K562 (cell line): ENCODE results near the gene WLS. TPM values are rescaled to one million over a fixed set of nuclear protein-coding genes. Genes with fewer than 3 reads are reported as not detected.

Source experiments
- ATAC-seq: fragments of 200-7000 bp; cut with Tn5 transposase; 3 replicates; pipeline ENCODE4 v1.9.1; 2020; ENCODE audit warnings: moderate library complexity
- BruUV-seq: library from RNA; stranded (reverse); fragments of 400-500 nt; replicated peaks from 2 replicates; lab custom pipeline; 2021; lab: Mats Ljungman, UMichigan
- CTCF ChIA-PET: fragments of 300-600 bp; formaldehyde crosslinking; extraction: SDS; loops from one replicate; lab custom pipeline; 2021; ENCODE audit warnings: low intra/inter-chr PET ratio; lab: Yijun Ruan, JAX
- POLR2A ChIA-PET: fragments of 300-600, 350-650 bp; sonication (Branson Sonifier 250); formaldehyde crosslinking; extraction: SDS; loops from one replicate; lab custom pipeline; 2021; ENCODE audit warnings: antibody characterized with exemption, inconsistent platforms; lab: Yijun Ruan, JAX
- DNase-seq, 4 experiments: peaks; one replicate each; pipeline versions ENCODE4 v3.0.0 to v3.0.0-alpha.2; 2011 to 2018; ENCODE audit warnings: low spot score in 3 of 4, mixed read lengths in 3 of 4; ENCODE audit errors: extremely low read depth in 1 of 4
- FAIRE-seq: peaks from 2 replicates; lab custom pipeline; 2011; peaks lifted over from hg19 to GRCh38; lab: Jason Lieb, UNC
- H2AFZ ChIP-seq: 2 replicates; pipeline ENCODE4 v1.6.0; 2011; ENCODE audit warnings: low read depth, low read length, control low read depth, inconsistent platforms
- H3K27ac ChIP-seq: fragments of 200-600 bp; 3 replicates; pipeline ENCODE4 v1.8.0; 2011; ENCODE audit warnings: low read depth, mild to moderate bottlenecking, control low read depth, inconsistent platforms, low read length, moderate library complexity, mixed read lengths; ENCODE audit errors: extremely low read depth
- H3K27me3 ChIP-seq, 2 experiments: fragments of 300-600 bp in 1 of 2; 2 replicates in 1 of 2; 3 replicates in 1 of 2; pipeline versions ENCODE4 v1.6.0 to v1.8.0; 2011; ENCODE audit warnings: inconsistent platforms in 2 of 2, low read length in 2 of 2, mild to moderate bottlenecking in 1 of 2, mixed read lengths in 1 of 2, moderate library complexity in 1 of 2; ENCODE audit not compliant: control insufficient read depth in 2 of 2, insufficient read depth in 2 of 2
- H3K36me3 ChIP-seq: fragments of 300-600 bp; 3 replicates; pipeline ENCODE4 v1.8.0; 2011; ENCODE audit warnings: mild to moderate bottlenecking, low read length, inconsistent platforms; ENCODE audit not compliant: control insufficient read depth, insufficient read depth
- H3K4me1 ChIP-seq, 2 experiments: fragments of 200-600 bp in 1 of 2; replicated peaks in 1 of 2; 2 replicates in 1 of 2; 3 replicates in 1 of 2; pipeline versions ENCODE4 v1.5.1 to v1.8.0; 2011; ENCODE audit warnings: inconsistent platforms in 2 of 2, low read length in 2 of 2, mild to moderate bottlenecking in 1 of 2, mixed read lengths in 1 of 2, moderate library complexity in 1 of 2; ENCODE audit not compliant: control insufficient read depth in 2 of 2, insufficient read depth in 2 of 2
- H3K4me2 ChIP-seq: 2 replicates; pipeline ENCODE4 v1.6.1; 2011; ENCODE audit warnings: low read length, control low read depth, inconsistent platforms, mixed read lengths; ENCODE audit not compliant: insufficient read depth
- H3K4me3 ChIP-seq: fragments of 200-600 bp; sonication (generic), shearing (Covaris generic); 2 replicates; pipeline ENCODE4 v1.5.1; 2016; ENCODE audit warnings: control low read depth, inconsistent platforms
- H3K79me2 ChIP-seq: fragments of 200-600 bp; 3 replicates; pipeline ENCODE4 v1.8.0; 2011; ENCODE audit warnings: low read length, inconsistent platforms; ENCODE audit not compliant: control insufficient read depth, insufficient read depth
- H3K9ac ChIP-seq, 2 experiments: 2 replicates each; pipeline versions ENCODE4 v1.6.0 to v1.6.1; 2011; ENCODE audit warnings: low read depth in 2 of 2, low read length in 2 of 2, control low read depth in 1 of 2, inconsistent platforms in 1 of 2, mild to moderate bottlenecking in 1 of 2, mixed read lengths in 1 of 2; ENCODE audit not compliant: insufficient read depth in 1 of 2
- H3K9me1 ChIP-seq: one replicate; pipeline ENCODE4 v1.6.0; 2011; ENCODE audit warnings: inconsistent platforms, mild to moderate bottlenecking, low read length, moderate library complexity; ENCODE audit not compliant: control insufficient read depth, insufficient read depth
- H3K9me3 ChIP-seq: replicated peaks from 2 replicates; pipeline ENCODE4 v1.5.1; 2011; ENCODE audit warnings: low read depth, low read length, inconsistent platforms; ENCODE audit not compliant: control insufficient read depth, insufficient read depth
- H4K20me1 ChIP-seq: replicated peaks from 2 replicates; pipeline ENCODE4 v1.6.1; 2011; ENCODE audit warnings: low read length, inconsistent platforms, mixed read lengths; ENCODE audit not compliant: control insufficient read depth, insufficient read depth
- C11orf30 ChIP-seq: fragments of 450-650 bp; IDR thresholded peaks from 2 replicates; pipeline ENCODE4 v1.6.1; 2016; ENCODE audit warnings: low read depth, mild to moderate bottlenecking
- FOXO4 ChIP-seq: fragments of 450-650 bp; formaldehyde crosslinking; IDR thresholded peaks from 2 replicates; pipeline ENCODE4 v1.4.0; 2020; ENCODE audit warnings: mild to moderate bottlenecking, moderate library complexity
- MAFF ChIP-seq: IDR thresholded peaks from 2 replicates; pipeline ENCODE4 v1.6.1; 2012; ENCODE audit warnings: low read length, improper control_type of control experiment
- MAFG ChIP-seq: fragments of 450-650 bp; conservative IDR thresholded peaks from 2 replicates; pipeline ENCODE4 v1.6.1; 2016; ENCODE audit warnings: missing genetic modification characterization, missing compliant biosample characterization
- MYBL2 ChIP-seq, 2 experiments: fragments of 450-650 bp in 1 of 2; sonication (generic) in 1 of 2; formaldehyde crosslinking in 1 of 2; IDR thresholded peaks; 2 replicates each; pipeline versions ENCODE4 v1.6.1 to v1.8.1; 2017 to 2022; ENCODE audit warnings: borderline replicate concordance in 1 of 2, inconsistent platforms in 1 of 2, low read depth in 1 of 2, mild to moderate bottlenecking in 1 of 2, missing genetic modification reagents in 1 of 2, moderate library complexity in 1 of 2
- SFPQ ChIP-seq: fragments of 200-400 bp; formaldehyde crosslinking; IDR thresholded peaks from 2 replicates; pipeline ENCODE4 v1.6.1; 2017; ENCODE audit warnings: mild to moderate bottlenecking, low read depth, low read length, moderate library complexity
- SMARCE1 ChIP-seq: fragments of 450-650 bp; IDR thresholded peaks from 2 replicates; pipeline ENCODE4 v1.7.1; 2016; ENCODE audit warnings: mild to moderate bottlenecking
- SREBF1 ChIP-seq: fragments of 150-350 bp; IDR thresholded peaks from 2 replicates; pipeline ENCODE4 v1.6.1; 2014; ENCODE audit warnings: antibody characterized with exemption, low read depth, low read length, borderline replicate concordance
- TFAP4 ChIP-seq: sonication (generic); formaldehyde crosslinking; IDR thresholded peaks from 2 replicates; pipeline ENCODE4 v1.8.0; 2022; ENCODE audit warnings: missing genetic modification reagents, mild to moderate bottlenecking, moderate library complexity, borderline replicate concordance
- ZNF12 ChIP-seq: sonication (generic); formaldehyde crosslinking; IDR thresholded peaks from 2 replicates; pipeline ENCODE4 v1.4.0; 2020; ENCODE audit warnings: mild to moderate bottlenecking, missing genetic modification reagents
- ZNF316 ChIP-seq: fragments of 450-650 bp; IDR thresholded peaks from 2 replicates; pipeline ENCODE4 v1.6.1; 2016
- ZNF384 ChIP-seq: IDR thresholded peaks from 2 replicates; pipeline ENCODE4 v1.6.1; 2012; ENCODE audit warnings: low read depth, low read length, improper control_type of control experiment
- WGBS: fragments of 100-300 bp; shearing (Covaris generic); methylation state at CpG from one replicate; pipeline ENCODE4 v1.1.6; 2016; ENCODE audit warnings: low coverage, mixed read lengths; ENCODE audit not compliant: insufficient coverage; ENCODE audit errors: missing lambda C conversion rate; 5-methylcytosine and 5-hydroxymethylcytosine counted together
- in situ Hi-C: fragments of 300-500 bp; cut with MboI; formaldehyde crosslinking; loops from 4 replicates; pipeline ENCODE4 v1.15.0; 2018; ENCODE audit warnings: inconsistent platforms, mixed read lengths
- intact Hi-C: fragments of 100-400 bp; cut with micrococcal nuclease; formaldehyde crosslinking; loops from 2 replicates; pipeline ENCODE4 v1.14.2; 2022
- polyA plus RNA-seq, 8 experiments: library from polyadenylated mRNA; depleted of rRNA in 4 of 8; stranded (reverse) in 5 of 8; unstranded in 3 of 8; fragments of >200 nt; fragmentation: Nextera tagmentation in 2 of 8; fragmentation: Illumina TruSeq in 1 of 8; extraction: Ambion mirVana in 2 of 8; extraction: Trizol in 1 of 8; gene quantifications; 2 replicates each; pipeline versions ENCODE4 v1.2.1 to v1.2.3, GENCODE V29; 2011 to 2014; ENCODE audit warnings: inconsistent platforms in 1 of 8, missing spikeins in 1 of 8
- total RNA-seq, 7 experiments: library from RNA; depleted of rRNA in 6 of 7; stranded (reverse); fragments of >200 nt in 6 of 7; fragmentation: Illumina TruSeq in 2 of 7; extraction: Trizol in 2 of 7; gene quantifications; 2 replicates each; pipeline versions ENCODE4 v1.2.1 to v1.2.3, GENCODE V29; 2011 to 2021; ENCODE audit warnings: low replicate concordance in 1 of 7

Gene WLS
- total and polyA plus RNA-seq, 9 of the 15 experiments (the other 6 are each of a cell fraction or from before 2014, with no cell fraction given) = 0.47 TPM; not detected in 8

DNA sequence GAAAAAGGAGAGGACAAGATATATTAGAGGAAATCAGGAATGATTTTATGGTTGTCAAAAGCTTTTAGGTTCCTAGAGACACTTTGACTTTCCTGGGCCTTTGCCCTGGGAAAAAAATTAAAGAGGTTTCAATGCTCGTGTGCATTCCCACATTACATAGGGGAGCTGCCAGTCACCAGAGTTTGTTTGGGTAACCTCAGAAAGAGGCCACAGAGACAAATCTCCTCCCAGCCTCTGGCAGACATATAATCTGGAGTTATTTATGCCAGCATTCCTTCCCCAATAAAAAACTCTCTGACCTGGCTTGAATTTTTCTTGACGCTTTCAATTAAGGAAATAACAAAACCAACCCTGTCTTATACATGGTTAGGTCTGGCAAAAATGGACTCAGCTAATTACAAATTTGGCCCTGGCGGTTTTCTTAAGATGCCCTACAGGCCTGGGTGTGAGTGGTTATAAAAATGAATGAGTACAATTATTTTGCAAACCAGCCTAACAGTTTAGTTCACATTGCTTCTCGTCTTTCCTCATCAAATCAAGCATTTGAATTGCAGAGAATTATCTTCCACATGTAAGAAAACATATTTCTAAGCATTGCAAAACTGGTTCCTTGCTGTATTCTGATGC, 63.7 kb downstream of the WLS start (continued):
- TF ChIP-seq SREBF1 (no peak), FOXO4 (no peak), SFPQ (no peak), SMARCE1 (no peak), MYBL2 (IDR thresholded peaks at IDR 0.05; ENCODE audit: low read depth) (no peak), MYBL2 (CRISPR knock-in tag; IDR thresholded peaks at IDR 0.05; ENCODE audit: borderline replicate concordance) (no peak)

DNA sequence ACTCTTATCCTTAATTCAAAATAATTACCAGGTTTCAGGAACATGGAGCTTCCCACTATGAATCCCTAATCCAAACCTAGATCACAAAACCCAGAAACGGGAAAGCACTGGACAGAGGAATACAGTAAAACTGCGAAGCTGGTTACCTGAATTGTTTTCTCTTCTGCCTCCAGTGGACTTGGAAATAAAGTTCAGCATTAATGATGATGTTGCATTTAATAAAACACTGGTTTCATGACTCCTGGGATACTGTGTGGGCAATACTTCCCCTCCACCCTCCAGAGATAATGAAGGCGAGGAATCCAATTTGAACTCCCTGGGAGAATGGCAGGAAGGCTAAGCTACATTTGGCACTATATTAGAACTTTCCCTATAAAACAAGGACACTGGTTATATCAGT, 65.1 kb downstream of the WLS start:
- no peak for ATAC-seq
- CTCF ChIA-PET = no interaction called here
- BruUV-seq = no TSS peak

More for the DNA sequence above, 65.1 kb downstream of the WLS start:
- H3K4me1 ChIP-seq = peaks cover 0 to 3% of the 10 kb centered on the region in 2 experiments; a peak in 1 of 5 replicates
- H3K9me1 ChIP-seq = no peaks in the 10 kb centered on the region
- no peaks in the 10 kb centered on the region for H3K79me2 ChIP-seq
- DNase-seq (no peak), FAIRE-seq (no peak)
- H4K20me1 ChIP-seq = no peaks in the 10 kb centered on the region; the same call in 1 of the 2 replicates
- intact Hi-C loops = no loop called here
- H3K9me3 ChIP-seq = no peaks in the 10 kb centered on the region
- POLR2A ChIA-PET = interaction anchor here (1.1 kb wide), 1 partner anchor 99 kb away, joined by 3 read pairs; no protein-coding TSS in a partner anchor
- no peak overlapping the region for H3K9ac ChIP-seq
- H3K27me3 ChIP-seq = peaks cover 4 to 6% of the 10 kb centered on the region in 2 experiments; a peak in 2 of 5 replicates
- TF ChIP-seq ZNF12 (CRISPR knock-in tag) (no peak), ZNF384 (no peak), C11orf30 (peak; percentile 29; the same call in 1 of the 2 replicates), MAFG (tag) (peak; percentile 30; the same call in 1 of the 2 replicates), MAFF (0 out of 2 replicates have a peak, but pooled peaks have one; percentile 21), ZNF316 (peak; percentile 64; the same call in 1 of the 2 replicates), TFAP4 (no peak)
- TF ChIP-seq, all 486 proteins: peak for 4
- H3K4me3 ChIP-seq = no peak overlapping the region
- H3K36me3 ChIP-seq = no peaks in the 10 kb centered on the region
- 0% methylated on average over 3 of the region's 3 CpGs for WGBS
- no peak overlapping the region for H2AFZ ChIP-seq
- in situ Hi-C loops = no loop called here
- no peak overlapping the region for H3K4me2 ChIP-seq
- no peak overlapping the region for H3K27ac ChIP-seq
